SK-N-MC (cell line): ENCODE data around the gene PHOX2B.

Experiments
- EZH2 ChIP-seq: fragments of 200-600 bp; sonication (generic); IDR thresholded peaks from one replicate; pipeline ENCODE4 v1.6.1; 2017; ENCODE audit warnings: antibody characterized with exemption
- FOXP2 ChIP-seq: optimal IDR thresholded peaks from 2 replicates; pipeline ENCODE3; 2011; ENCODE audit warnings: mild to moderate bottlenecking, moderate library complexity; ENCODE audit not compliant: insufficient read depth; ENCODE audit errors: extremely low read length, control extremely low read depth
- POLR2AphosphoS5 ChIP-seq: IDR thresholded peaks from 2 replicates; pipeline ENCODE4 v1.6.1; 2012; ENCODE audit warnings: mild to moderate bottlenecking, low read depth, low read length, borderline replicate concordance

DNA sequence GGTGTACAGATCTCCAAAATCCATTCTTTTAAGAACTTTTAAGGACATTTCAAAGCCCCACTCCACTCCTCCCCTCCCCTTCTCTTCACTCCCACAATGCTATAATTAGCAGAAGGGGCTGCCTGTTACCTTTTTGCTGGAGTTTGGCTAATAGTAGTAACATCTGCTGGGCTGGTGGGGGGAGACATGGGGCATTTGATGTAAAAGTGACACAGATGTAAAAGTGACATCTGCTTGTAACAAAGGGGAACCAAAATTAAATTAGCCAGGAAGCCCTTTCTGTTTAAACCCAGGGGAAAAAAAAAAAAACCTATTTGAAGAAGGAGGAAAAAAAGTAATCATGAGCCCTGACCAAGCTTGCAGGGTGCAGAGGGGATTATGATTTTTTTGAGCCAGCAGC, 5.4 kb upstream of the PHOX2B start:
- TF ChIP-seq EZH2: no peak
- TF ChIP-seq POLR2AphosphoS5: no peak
- TF ChIP-seq FOXP2: no peak
